MM.1S (cell line): ENCODE results near the gene CNOT4.

Experiments used
- DNase-seq: peaks from one replicate; pipeline ENCODE4 v3.0.0-alpha.2; 2015
- H2AFZ ChIP-seq: fragments of 300-600 bp; sonication (generic); 2 replicates; pipeline ENCODE4 v1.6.0; 2016; ENCODE audit warnings: antibody characterized with exemption, low read length
- H3F3A ChIP-seq: fragments of 300-600 bp; sonication (generic); 2 replicates; pipeline ENCODE4 v1.6.1; 2016; ENCODE audit warnings: mild to moderate bottlenecking, antibody characterized with exemption, low read length, moderate library complexity, mixed read lengths; ENCODE audit not compliant: insufficient read depth
- H3K27ac ChIP-seq: fragments of 300-600 bp; sonication (generic); 2 replicates; pipeline ENCODE4 v1.5.1; 2016; ENCODE audit warnings: mild to moderate bottlenecking, low read length
- H3K27me3 ChIP-seq: fragments of 300-600 bp; sonication (generic); replicated peaks from 2 replicates; pipeline ENCODE4 v1.6.0; 2016; ENCODE audit warnings: low read length; ENCODE audit not compliant: insufficient read depth
- H3K36me3 ChIP-seq: fragments of 300-600 bp; sonication (generic); replicated peaks from 2 replicates; pipeline ENCODE4 v1.6.1; 2016; ENCODE audit warnings: mild to moderate bottlenecking, low read length, mixed read lengths; ENCODE audit not compliant: insufficient read depth
- H3K4me1 ChIP-seq: fragments of 300-600 bp; sonication (generic); 2 replicates; pipeline ENCODE4 v1.6.1; 2016; ENCODE audit warnings: low read length, mixed read lengths
- H3K4me2 ChIP-seq: fragments of 300-600 bp; sonication (generic); 2 replicates; pipeline ENCODE4 v1.6.0; 2016; ENCODE audit warnings: low read depth, low read length
- H3K4me3 ChIP-seq: fragments of 300-600 bp; sonication (generic); 2 replicates; pipeline ENCODE4 v1.5.1; 2016; ENCODE audit warnings: low read length, mixed read lengths
- H3K79me2 ChIP-seq: fragments of 300-600 bp; sonication (generic); 2 replicates; pipeline ENCODE4 v1.6.1; 2016; ENCODE audit warnings: mixed run types, low read length, mixed read lengths
- H3K9ac ChIP-seq: fragments of 300-600 bp; sonication (generic); 2 replicates; pipeline ENCODE4 v1.6.1; 2016; ENCODE audit warnings: low read length, mixed read lengths
- H3K9me2 ChIP-seq: fragments of 300-600 bp; sonication (generic); replicated peaks from 2 replicates; pipeline ENCODE4 v1.6.1; 2016; ENCODE audit warnings: mild to moderate bottlenecking, low read length, mixed read lengths; ENCODE audit not compliant: insufficient read depth
- H3K9me3 ChIP-seq: fragments of 300-600 bp; sonication (generic); replicated peaks from 2 replicates; pipeline ENCODE4 v1.6.1; 2016; ENCODE audit warnings: mild to moderate bottlenecking, low read length, mixed read lengths; ENCODE audit not compliant: insufficient read depth
- H4K20me1 ChIP-seq: fragments of 300-600 bp; sonication (generic); 2 replicates; pipeline ENCODE4 v1.6.1; 2016; ENCODE audit warnings: mild to moderate bottlenecking, low read length, moderate library complexity, mixed read lengths; ENCODE audit not compliant: insufficient read depth
- EZH2 ChIP-seq: fragments of 300-600 bp; sonication (generic); optimal IDR thresholded peaks from 2 replicates; pipeline ENCODE3; 2017; ENCODE audit warnings: low read depth, mild to moderate bottlenecking, antibody characterized with exemption, low read length, mixed read lengths
- EZH2phosphoT487 ChIP-seq: fragments of 300-600 bp; sonication (generic); IDR thresholded peaks from 2 replicates; pipeline ENCODE4 v1.6.1; 2018; ENCODE audit warnings: antibody characterized with exemption, low read length
- TF ChIP-seq, protein P1 (sequence below): fragments of 300-600 bp; sonication (generic); IDR thresholded peaks from 2 replicates; pipeline ENCODE4 v1.5.1; 2016; ENCODE audit warnings: antibody characterized with exemption, low read length, mixed read lengths

Gene CNOT4

DNA sequence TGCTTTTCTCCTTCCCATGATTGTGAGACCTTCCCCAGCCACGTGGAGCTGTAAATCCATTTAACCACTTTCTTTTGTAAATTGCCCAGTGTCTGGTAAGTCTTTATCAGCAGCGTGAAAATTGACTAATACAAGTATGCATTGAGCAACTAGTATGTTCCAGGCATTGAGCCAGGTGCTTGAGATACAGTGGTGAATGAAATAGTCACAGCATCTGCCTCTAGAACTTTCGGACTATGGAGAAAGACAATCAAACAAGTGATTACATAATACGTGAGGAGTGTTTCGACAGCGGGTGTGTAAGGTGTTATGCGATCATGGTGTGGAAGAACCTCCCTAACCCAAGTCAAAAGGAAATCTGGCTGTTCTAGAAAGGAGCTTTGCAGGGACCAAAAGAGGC, 26.2 kb upstream of the CNOT4 start:
- no peaks in the 10 kb centered on the region for H3K4me1 ChIP-seq
- H3K27ac ChIP-seq = no peak overlapping the region
- no peaks in the 10 kb centered on the region for H3K27me3 ChIP-seq
- no peaks in the 10 kb centered on the region for H4K20me1 ChIP-seq
- H3K9me2 ChIP-seq = no peaks in the 10 kb centered on the region
- no peak for TF ChIP-seq EZH2
- TF ChIP-seq, protein P1, sequence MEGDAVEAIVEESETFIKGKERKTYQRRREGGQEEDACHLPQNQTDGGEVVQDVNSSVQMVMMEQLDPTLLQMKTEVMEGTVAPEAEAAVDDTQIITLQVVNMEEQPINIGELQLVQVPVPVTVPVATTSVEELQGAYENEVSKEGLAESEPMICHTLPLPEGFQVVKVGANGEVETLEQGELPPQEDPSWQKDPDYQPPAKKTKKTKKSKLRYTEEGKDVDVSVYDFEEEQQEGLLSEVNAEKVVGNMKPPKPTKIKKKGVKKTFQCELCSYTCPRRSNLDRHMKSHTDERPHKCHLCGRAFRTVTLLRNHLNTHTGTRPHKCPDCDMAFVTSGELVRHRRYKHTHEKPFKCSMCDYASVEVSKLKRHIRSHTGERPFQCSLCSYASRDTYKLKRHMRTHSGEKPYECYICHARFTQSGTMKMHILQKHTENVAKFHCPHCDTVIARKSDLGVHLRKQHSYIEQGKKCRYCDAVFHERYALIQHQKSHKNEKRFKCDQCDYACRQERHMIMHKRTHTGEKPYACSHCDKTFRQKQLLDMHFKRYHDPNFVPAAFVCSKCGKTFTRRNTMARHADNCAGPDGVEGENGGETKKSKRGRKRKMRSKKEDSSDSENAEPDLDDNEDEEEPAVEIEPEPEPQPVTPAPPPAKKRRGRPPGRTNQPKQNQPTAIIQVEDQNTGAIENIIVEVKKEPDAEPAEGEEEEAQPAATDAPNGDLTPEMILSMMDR = no peak
- TF ChIP-seq EZH2phosphoT487 = no peak
- H3F3A ChIP-seq = no peaks in the 10 kb centered on the region
- H2AFZ ChIP-seq = no peak overlapping the region
- no peaks in the 10 kb centered on the region for H3K9me3 ChIP-seq
- no peak overlapping the region for H3K4me3 ChIP-seq
- DNase-seq = no peak
- H3K36me3 ChIP-seq = no peaks in the 10 kb centered on the region
- H3K79me2 ChIP-seq = no peaks in the 10 kb centered on the region
- H3K4me2 ChIP-seq = no peak overlapping the region
- H3K9ac ChIP-seq = no peak overlapping the region

DNA sequence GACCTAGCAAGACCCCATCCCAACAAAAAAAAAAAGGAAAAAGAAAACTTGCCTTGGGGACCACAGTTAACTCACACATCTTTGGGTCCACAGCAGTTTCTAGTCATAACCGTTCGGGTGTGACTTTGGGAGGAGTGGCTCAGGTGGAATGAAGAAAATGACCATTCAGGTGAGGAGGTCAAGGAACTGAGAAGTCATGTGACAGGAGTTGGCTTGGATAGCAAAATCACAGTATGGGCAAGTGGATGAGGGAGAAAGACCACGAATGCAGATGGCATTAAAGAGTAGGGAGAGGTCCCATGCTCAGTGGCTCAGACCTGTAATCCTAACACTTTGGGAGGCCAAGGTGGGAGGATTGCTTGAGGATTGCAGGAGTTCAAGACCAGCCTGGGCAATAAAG, 17.1 kb upstream of the CNOT4 start:
- H3F3A ChIP-seq = no peaks in the 10 kb centered on the region
- TF ChIP-seq, protein P1 = no peak
- no peak for TF ChIP-seq EZH2
- no peak for TF ChIP-seq EZH2phosphoT487
- no peaks in the 10 kb centered on the region for H3K9me2 ChIP-seq
- H3K4me2 ChIP-seq = no peak overlapping the region
- no peaks in the 10 kb centered on the region for H3K27me3 ChIP-seq
- H2AFZ ChIP-seq = no peak overlapping the region
- H3K9me3 ChIP-seq = no peaks in the 10 kb centered on the region
- H3K9ac ChIP-seq = no peak overlapping the region
- no peaks in the 10 kb centered on the region for H3K36me3 ChIP-seq
- H3K79me2 ChIP-seq = no peaks in the 10 kb centered on the region
- no peaks in the 10 kb centered on the region for H3K4me1 ChIP-seq
- no peak overlapping the region for H3K4me3 ChIP-seq
- H4K20me1 ChIP-seq = no peaks in the 10 kb centered on the region
- no peak for DNase-seq
- no peak overlapping the region for H3K27ac ChIP-seq

DNA sequence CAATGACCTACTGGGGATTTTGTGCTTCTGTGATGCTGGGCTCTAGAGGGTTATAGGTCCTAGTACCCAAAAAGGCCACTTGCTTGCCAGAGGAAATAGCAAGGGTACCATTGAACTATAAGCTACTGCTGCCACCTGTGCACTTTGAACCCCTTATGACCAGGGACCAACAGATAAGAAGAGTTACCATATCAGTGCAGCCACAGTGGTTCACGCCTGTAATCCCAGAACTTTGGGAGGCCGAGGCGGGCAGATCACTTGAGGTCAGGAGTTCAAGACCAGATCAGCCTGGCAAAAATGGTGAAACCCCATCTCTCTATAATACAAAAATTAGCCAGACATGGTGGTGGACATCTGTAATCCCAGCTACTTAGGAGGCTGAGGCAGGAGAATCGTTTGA, 15.5 kb upstream of the CNOT4 start:
- TF ChIP-seq EZH2 (no peak), EZH2phosphoT487 (no peak)
- TF ChIP-seq, protein P1 = no peak
- Histone ChIP-seq H3K36me3 (no peaks in the 10 kb centered on the region), H3K9me2 (no peaks in the 10 kb centered on the region)

More for the DNA sequence above, 15.5 kb upstream of the CNOT4 start:
- Histone ChIP-seq H3K27ac (no peak overlapping the region), H3K27me3 (no peaks in the 10 kb centered on the region), H4K20me1 (no peaks in the 10 kb centered on the region), H3K4me1 (no peaks in the 10 kb centered on the region), H3K79me2 (no peaks in the 10 kb centered on the region), H3F3A (no peaks in the 10 kb centered on the region), H2AFZ (no peak overlapping the region), H3K9ac (no peak overlapping the region), H3K4me3 (no peak overlapping the region), H3K4me2 (no peak overlapping the region), H3K9me3 (no peaks in the 10 kb centered on the region)
- DNase-seq = no peak
